ENCODE data around the gene MCTP1. TPM values are rescaled to one million over a fixed set of nuclear protein-coding genes. Genes with fewer than 3 reads are reported as not detected.

MCTP1 gene
- total and polyA plus RNA-seq, 4 experiments from 2014 or later = 0.31 to 0.42 (median 0.39) TPM; not detected in 1

DNA sequence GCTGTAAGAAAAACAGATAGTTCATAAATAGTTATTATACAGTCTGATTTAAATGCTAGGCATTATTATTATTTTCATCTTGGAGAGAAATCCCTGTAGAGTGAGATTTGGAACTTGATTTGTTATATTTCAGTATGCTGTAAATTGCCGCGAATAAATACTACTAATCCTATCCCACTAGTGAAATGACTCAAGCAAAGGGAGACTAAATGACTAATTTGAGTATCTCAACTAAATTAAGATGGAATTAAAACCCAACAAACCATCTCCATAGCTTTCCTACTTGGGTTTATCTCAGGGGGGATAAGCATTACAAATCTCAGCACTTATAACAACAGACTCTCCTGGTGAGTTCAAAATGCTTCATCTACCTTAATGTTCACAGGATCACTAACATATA, 206.0 kb downstream of the MCTP1 start:
- Histone ChIP-seq H3K4me1 (ENCODE audit: insufficient read depth, low read length) (no peaks in the 10 kb centered on the region), H3K4me3 (ENCODE audit: low read length in 2 of 2) (no peak overlapping the region), H3K36me3 (ENCODE audit: insufficient read depth, low read length) (no peaks in the 10 kb centered on the region), H3K27me3 (ENCODE audit: insufficient read depth, low read length) (no peaks in the 10 kb centered on the region), H3K27ac (ENCODE audit: low read depth, low read length) (no peak overlapping the region), H3K9me3 (ENCODE audit: control insufficient read depth in 1 of 2, low read length in 2 of 2) (no peaks in the 10 kb centered on the region)
- H3K36me3 Mint-ChIP-seq = no peaks in the 10 kb centered on the region
- ChIA-PET POLR2A (ENCODE audit: partially characterized antibody) (no interaction called here), CTCF (ENCODE audit: partially characterized antibody) (no interaction called here)
- peaks cover 0 to 2% (median 0%) of the 10 kb centered on the region in 8 donors for H3K9me3 Mint-ChIP-seq
- DNase-seq = no peak
- peaks cover 2 to 3% of the 10 kb centered on the region in 2 donors for H3K27me3 Mint-ChIP-seq
- H3K4me1 Mint-ChIP-seq = peaks cover 5 to 11% (median 6%) of the 10 kb centered on the region in 4 donors
- H3K4me3 Mint-ChIP-seq = no peak overlapping the region
- no peak overlapping the region for H3K27ac Mint-ChIP-seq
- intact Hi-C loops (cut with micrococcal nuclease) = no loop called here

DNA sequence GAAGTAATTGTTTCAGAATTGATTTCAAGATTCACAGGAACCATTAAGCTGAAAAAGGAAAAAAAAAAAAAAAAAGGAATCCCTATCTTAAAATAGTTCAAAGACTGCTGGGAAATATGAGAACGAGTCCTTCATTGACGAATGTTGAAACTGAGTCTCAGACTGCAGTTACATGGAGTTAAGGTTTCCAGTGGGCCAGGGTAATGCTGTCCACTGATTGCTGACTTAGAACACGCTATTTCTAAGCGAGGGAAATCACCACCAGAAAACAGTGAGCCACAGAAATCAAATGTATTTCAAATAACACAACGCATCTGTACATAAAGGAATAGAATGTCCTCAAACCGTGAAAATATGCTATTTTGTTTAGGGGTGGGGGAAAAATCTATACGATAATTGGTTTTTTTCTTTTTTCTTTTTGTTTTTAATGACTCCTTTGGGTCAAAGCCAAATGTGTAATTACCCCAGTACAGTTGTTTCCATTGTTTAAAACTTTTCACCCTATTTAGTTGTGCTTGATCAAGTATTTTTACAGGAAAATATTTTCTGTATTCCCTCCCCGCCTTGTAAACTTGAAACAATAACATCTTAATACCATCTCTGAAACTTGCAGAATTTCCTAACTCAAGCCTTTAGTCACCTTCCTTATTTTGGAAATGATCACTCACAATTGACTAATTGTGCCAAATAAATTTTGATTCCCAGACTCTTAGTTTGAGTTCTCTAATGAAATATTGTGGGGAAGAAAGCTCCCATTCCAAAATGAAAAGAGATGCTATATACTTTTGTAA, 208.3 kb downstream of the MCTP1 start:
- peaks cover 0 to 4% (median under 1%) of the 10 kb centered on the region in 4 donors for H3K4me1 Mint-ChIP-seq
- Histone ChIP-seq H3K4me1 (ENCODE audit: insufficient read depth, low read length) (no peaks in the 10 kb centered on the region), H3K4me3 (ENCODE audit: low read length in 2 of 2) (no peak overlapping the region), H3K9me3 (ENCODE audit: control insufficient read depth in 1 of 2, low read length in 2 of 2) (no peaks in the 10 kb centered on the region), H3K27ac (ENCODE audit: low read depth, low read length) (no peak overlapping the region), H3K27me3 (ENCODE audit: insufficient read depth, low read length) (no peaks in the 10 kb centered on the region), H3K36me3 (ENCODE audit: insufficient read depth, low read length) (no peaks in the 10 kb centered on the region)
- no peak for DNase-seq
- intact Hi-C loops (cut with micrococcal nuclease) = no loop called here
- ChIA-PET POLR2A (ENCODE audit: partially characterized antibody) (no interaction called here), CTCF (ENCODE audit: partially characterized antibody) (no interaction called here)
- no peak overlapping the region for H3K27ac Mint-ChIP-seq
- H3K36me3 Mint-ChIP-seq = no peaks in the 10 kb centered on the region
- peaks cover 0 to 3% of the 10 kb centered on the region in 2 donors for H3K27me3 Mint-ChIP-seq
- H3K4me3 Mint-ChIP-seq = peak overlapping the region in 1 of 8 donors; percentile 40
- H3K9me3 Mint-ChIP-seq = no peaks in the 10 kb centered on the region

DNA sequence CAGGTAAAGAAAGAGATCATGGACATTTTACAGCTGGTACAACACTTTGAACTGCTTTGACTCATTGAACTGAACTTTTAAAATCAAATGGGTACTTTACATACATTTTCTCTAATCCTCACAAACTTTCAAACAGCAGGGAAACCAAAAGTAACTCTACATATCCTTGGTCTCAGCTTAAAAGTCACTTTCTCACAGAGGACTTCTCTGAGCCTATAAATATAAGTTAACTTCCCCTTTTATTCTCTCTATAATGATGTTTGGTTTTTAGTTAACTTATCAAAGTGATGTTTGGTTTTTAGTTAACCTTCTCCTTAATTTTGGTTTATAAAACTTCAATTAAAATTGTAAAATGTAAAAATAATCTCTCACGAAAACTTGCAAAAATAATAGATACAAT, 209.8 kb downstream of the MCTP1 start:
- POLR2A ChIA-PET (ENCODE audit: partially characterized antibody) = no interaction called here
- intact Hi-C loops (cut with micrococcal nuclease) = no loop called here
- peaks cover 0 to 1% of the 10 kb centered on the region in 2 donors for H3K27me3 Mint-ChIP-seq
- no peaks in the 10 kb centered on the region for H3K27me3 ChIP-seq (ENCODE audit: insufficient read depth, low read length)
- H3K4me1 Mint-ChIP-seq = no peaks in the 10 kb centered on the region
- H3K36me3 Mint-ChIP-seq = no peaks in the 10 kb centered on the region
- no peak overlapping the region for H3K4me3 Mint-ChIP-seq
- CTCF ChIA-PET (ENCODE audit: partially characterized antibody) = no interaction called here
- no peaks in the 10 kb centered on the region for H3K36me3 ChIP-seq (ENCODE audit: insufficient read depth, low read length)
- DNase-seq = no peak
- H3K9me3 ChIP-seq (ENCODE audit: control insufficient read depth in 1 of 2, low read length in 2 of 2) = no peaks in the 10 kb centered on the region
- no peaks in the 10 kb centered on the region for H3K4me1 ChIP-seq (ENCODE audit: insufficient read depth, low read length)
- H3K27ac ChIP-seq (ENCODE audit: low read depth, low read length) = no peak overlapping the region
- H3K9me3 Mint-ChIP-seq = no peaks in the 10 kb centered on the region
- H3K27ac Mint-ChIP-seq = no peak overlapping the region
- no peak overlapping the region for H3K4me3 ChIP-seq (ENCODE audit: low read length in 2 of 2)

DNA sequence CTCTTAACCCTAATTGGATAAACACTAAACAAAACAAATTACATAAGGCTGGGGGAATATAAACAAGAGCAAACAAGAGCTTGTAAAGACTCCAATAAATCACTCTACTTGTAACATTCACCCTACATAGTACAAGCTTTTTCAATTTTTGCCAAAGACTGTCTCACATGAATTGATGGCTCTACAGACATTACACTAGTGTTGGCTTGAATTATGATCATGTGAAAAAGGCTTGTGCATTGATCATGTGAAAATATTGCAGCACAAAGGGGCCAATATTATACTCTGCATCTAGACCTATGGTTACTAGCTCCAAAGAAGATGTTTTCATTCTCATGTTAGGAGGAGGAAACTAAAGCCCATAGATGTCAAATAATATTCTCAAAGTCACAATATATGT, 212.6 kb downstream of the MCTP1 start:
- Histone ChIP-seq H3K27me3 (ENCODE audit: insufficient read depth, low read length) (no peaks in the 10 kb centered on the region), H3K36me3 (ENCODE audit: insufficient read depth, low read length) (no peaks in the 10 kb centered on the region), H3K4me1 (ENCODE audit: insufficient read depth, low read length) (no peaks in the 10 kb centered on the region), H3K9me3 (ENCODE audit: control insufficient read depth in 1 of 2, low read length in 2 of 2) (no peaks in the 10 kb centered on the region), H3K4me3 (ENCODE audit: low read length in 2 of 2) (no peak overlapping the region), H3K27ac (ENCODE audit: low read depth, low read length) (no peak overlapping the region)
- H3K27ac Mint-ChIP-seq = no peak overlapping the region
- intact Hi-C loops (cut with micrococcal nuclease) = no loop called here
- peaks cover 0 to 1% of the 10 kb centered on the region in 2 donors for H3K27me3 Mint-ChIP-seq
- no peaks in the 10 kb centered on the region for H3K4me1 Mint-ChIP-seq
- no peak for DNase-seq
- CTCF ChIA-PET (ENCODE audit: partially characterized antibody) = no interaction called here
- no peaks in the 10 kb centered on the region for H3K36me3 Mint-ChIP-seq
- H3K4me3 Mint-ChIP-seq = no peak overlapping the region
- POLR2A ChIA-PET (ENCODE audit: partially characterized antibody) = no interaction called here
- no peaks in the 10 kb centered on the region for H3K9me3 Mint-ChIP-seq

DNA sequence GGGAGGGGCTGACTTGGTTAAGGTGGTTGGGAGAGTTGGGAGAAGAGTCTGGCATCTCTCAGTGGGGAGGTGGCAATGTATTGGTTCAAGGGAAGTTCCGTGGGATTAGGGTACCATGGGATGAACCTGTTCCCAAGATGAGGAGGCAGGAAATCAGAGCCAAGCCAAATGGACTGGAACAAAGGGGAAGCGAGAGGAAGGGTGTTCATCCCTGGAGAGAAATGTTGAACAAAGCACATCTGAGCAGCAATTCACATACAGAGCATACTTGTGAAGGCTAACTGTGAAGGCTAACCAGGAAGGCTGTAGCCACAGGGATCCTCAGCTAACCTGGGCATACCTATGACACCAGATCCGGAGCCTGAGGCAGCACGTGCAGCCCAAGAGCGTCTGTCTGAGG, 214.0 kb downstream of the MCTP1 start:
- intact Hi-C loops (cut with micrococcal nuclease) = no loop called here
- Histone ChIP-seq H3K9me3 (ENCODE audit: control insufficient read depth in 1 of 2, low read length in 2 of 2) (no peaks in the 10 kb centered on the region), H3K4me1 (ENCODE audit: insufficient read depth, low read length) (no peaks in the 10 kb centered on the region), H3K27ac (ENCODE audit: low read depth, low read length) (no peak overlapping the region), H3K4me3 (ENCODE audit: low read length in 2 of 2) (no peak overlapping the region), H3K27me3 (ENCODE audit: insufficient read depth, low read length) (no peaks in the 10 kb centered on the region), H3K36me3 (ENCODE audit: insufficient read depth, low read length) (no peaks in the 10 kb centered on the region)
- no peaks in the 10 kb centered on the region for H3K4me1 Mint-ChIP-seq
- H3K9me3 Mint-ChIP-seq = no peaks in the 10 kb centered on the region
- no peak overlapping the region for H3K4me3 Mint-ChIP-seq
- ChIA-PET POLR2A (ENCODE audit: partially characterized antibody) (no interaction called here), CTCF (ENCODE audit: partially characterized antibody) (no interaction called here)
- DNase-seq = no peak
- no peaks in the 10 kb centered on the region for H3K27me3 Mint-ChIP-seq
- no peaks in the 10 kb centered on the region for H3K36me3 Mint-ChIP-seq
- no peak overlapping the region for H3K27ac Mint-ChIP-seq

DNA sequence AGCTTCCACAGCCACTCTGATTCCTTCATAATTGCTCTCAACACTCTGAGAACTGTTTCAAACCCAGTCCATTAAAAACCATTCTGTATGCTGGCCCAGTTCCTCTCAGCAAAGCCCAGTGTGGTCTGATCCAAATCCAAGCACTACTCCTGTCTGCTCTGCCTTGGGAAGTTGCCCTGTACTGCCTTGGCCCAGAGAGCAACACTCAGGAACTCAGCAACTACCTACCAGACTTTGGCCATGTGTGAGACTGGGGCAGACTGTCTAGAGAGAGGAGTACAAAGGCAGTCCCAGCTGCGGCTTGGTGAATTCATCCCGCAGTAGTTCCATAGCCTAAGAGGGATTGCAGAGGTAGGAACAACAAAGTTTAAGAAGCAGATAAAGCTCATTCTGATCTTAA, 214.4 kb downstream of the MCTP1 start:
- no peaks in the 10 kb centered on the region for H3K36me3 ChIP-seq (ENCODE audit: insufficient read depth, low read length)
- H3K27me3 Mint-ChIP-seq = no peaks in the 10 kb centered on the region

DNA sequence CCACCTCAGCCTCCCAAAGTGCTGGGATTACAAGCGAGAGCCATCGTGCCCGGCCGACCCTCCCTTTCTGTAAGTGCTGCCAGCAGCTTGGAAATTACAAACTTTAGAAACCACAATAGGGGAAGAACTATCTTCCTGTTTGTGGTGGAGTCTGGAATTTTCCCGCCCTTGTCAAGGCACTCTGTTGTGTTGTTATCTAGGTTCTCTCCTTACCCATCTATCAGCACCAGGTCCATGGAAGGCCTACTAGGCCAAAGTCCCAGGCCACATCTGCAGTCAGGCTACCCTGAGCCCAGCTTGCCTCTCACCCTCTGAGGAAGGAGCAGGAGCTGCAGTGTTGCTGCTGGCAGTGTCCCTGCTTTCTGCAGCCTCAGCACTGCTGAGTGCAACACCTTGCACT, 214.9 kb downstream of the MCTP1 start:
- Mint-ChIP-seq H3K27ac (no peak overlapping the region), H3K27me3 (no peaks in the 10 kb centered on the region), H3K4me1 (no peaks in the 10 kb centered on the region), H3K9me3 (no peaks in the 10 kb centered on the region), H3K36me3 (no peaks in the 10 kb centered on the region), H3K4me3 (no peak overlapping the region)
- ChIA-PET POLR2A (ENCODE audit: partially characterized antibody) (no interaction called here), CTCF (ENCODE audit: partially characterized antibody) (no interaction called here)
- intact Hi-C loops (cut with micrococcal nuclease) = no loop called here
- Histone ChIP-seq H3K36me3 (ENCODE audit: insufficient read depth, low read length) (no peaks in the 10 kb centered on the region), H3K9me3 (ENCODE audit: control insufficient read depth in 1 of 2, low read length in 2 of 2) (no peaks in the 10 kb centered on the region), H3K27me3 (ENCODE audit: insufficient read depth, low read length) (no peaks in the 10 kb centered on the region), H3K4me1 (ENCODE audit: insufficient read depth, low read length) (no peaks in the 10 kb centered on the region), H3K27ac (ENCODE audit: low read depth, low read length) (no peak overlapping the region), H3K4me3 (ENCODE audit: low read length in 2 of 2) (no peak overlapping the region)
- no peak for DNase-seq

More for the DNA sequence above, 214.4 kb downstream of the MCTP1 start:
- Mint-ChIP-seq H3K27ac (no peak overlapping the region), H3K36me3 (no peaks in the 10 kb centered on the region), H3K4me1 (no peaks in the 10 kb centered on the region), H3K4me3 (no peak overlapping the region), H3K9me3 (no peaks in the 10 kb centered on the region)
- Histone ChIP-seq H3K27ac (ENCODE audit: low read depth, low read length) (no peak overlapping the region), H3K9me3 (ENCODE audit: control insufficient read depth in 1 of 2, low read length in 2 of 2) (no peaks in the 10 kb centered on the region), H3K4me1 (ENCODE audit: insufficient read depth, low read length) (no peaks in the 10 kb centered on the region), H3K27me3 (ENCODE audit: insufficient read depth, low read length) (no peaks in the 10 kb centered on the region), H3K4me3 (ENCODE audit: low read length in 2 of 2) (no peak overlapping the region)
- ChIA-PET POLR2A (ENCODE audit: partially characterized antibody) (no interaction called here), CTCF (ENCODE audit: partially characterized antibody) (no interaction called here)
- no peak for DNase-seq
- intact Hi-C loops (cut with micrococcal nuclease) = no loop called here

DNA sequence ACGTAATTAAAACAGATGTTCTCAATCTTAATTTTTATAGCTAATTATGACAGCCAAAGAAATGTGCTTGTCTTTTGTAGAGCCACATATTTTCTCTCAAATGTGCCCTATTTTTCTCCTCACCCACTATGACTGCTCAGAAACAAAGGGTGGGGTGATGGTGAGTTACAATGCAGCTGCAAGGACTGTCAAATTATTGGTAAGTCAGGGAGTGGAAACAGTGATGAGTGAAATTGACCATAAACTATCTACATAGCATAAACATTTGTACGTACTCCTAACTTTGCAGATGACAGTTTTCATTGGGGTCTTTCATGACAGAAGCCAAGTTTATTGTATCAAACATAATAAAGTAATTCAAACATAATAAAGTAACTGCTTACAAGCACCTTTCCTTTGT, 215.9 kb downstream of the MCTP1 start:
- Mint-ChIP-seq H3K27me3 (no peaks in the 10 kb centered on the region), H3K4me3 (no peak overlapping the region), H3K27ac (no peak overlapping the region), H3K36me3 (no peaks in the 10 kb centered on the region), H3K9me3 (no peaks in the 10 kb centered on the region), H3K4me1 (no peaks in the 10 kb centered on the region)
- no peaks in the 10 kb centered on the region for H3K4me1 ChIP-seq (ENCODE audit: insufficient read depth, low read length)
- H3K9me3 ChIP-seq (ENCODE audit: control insufficient read depth in 1 of 2, low read length in 2 of 2) = no peaks in the 10 kb centered on the region
- POLR2A ChIA-PET (ENCODE audit: partially characterized antibody) = no interaction called here
- no peaks in the 10 kb centered on the region for H3K27me3 ChIP-seq (ENCODE audit: insufficient read depth, low read length)
- CTCF ChIA-PET (ENCODE audit: partially characterized antibody) = no interaction called here
- H3K36me3 ChIP-seq (ENCODE audit: insufficient read depth, low read length) = no peaks in the 10 kb centered on the region
- intact Hi-C loops (cut with micrococcal nuclease) = no loop called here
- H3K4me3 ChIP-seq (ENCODE audit: low read length in 2 of 2) = no peak overlapping the region
- no peak for DNase-seq
- no peak overlapping the region for H3K27ac ChIP-seq (ENCODE audit: low read depth, low read length)

Data from CD4-positive, alpha-beta memory T cell (primary cell).